HG03558 (cell line): ENCODE results near the gene SEPTIN14.
"Not testable (repeated sequence)": the region's sequence is repeated elsewhere in the genome, so short reads cannot be mapped to it uniquely, and the experiment has no call there.

Experiments used
- ATAC-seq: cut with Tn5 transposase; IDR thresholded peaks from one replicate; pipeline ENCODE4 v1.9.1; 2021; ENCODE audit warnings: moderate number of reproducible peaks; ENCODE audit not compliant: unreplicated experiment; ENCODE audit errors: extremely low read depth

SEPTIN14 gene

GRCh38 chr7:55862652-55863051 is at the start of gene SEPTIN14:
TSS of gene SEPTIN14 (minus strand) at chr7:55862752. CDS start at chr7:55861996, 756 bp downstream.
- not testable (repeated sequence) for ATAC-seq

- ATAC-seq, result peak; percentile 94
Measured at GRCh38 chr7:55903985-55904759, 41.6 kb upstream of the SEPTIN14 start.

- ATAC-seq, result not testable (repeated sequence)
Measured at GRCh38 chr7:55901059-55901458, 38.5 kb upstream of the SEPTIN14 start.

GRCh38 chr7:55898287-55898686 is 35.7 kb upstream of the SEPTIN14 start:
- ATAC-seq, result no peak

- ATAC-seq, result no peak
Measured at GRCh38 chr7:55895021-55895420, 32.5 kb upstream of the SEPTIN14 start.

GRCh38 chr7:55893940-55894339 is 31.4 kb upstream of the SEPTIN14 start:
- ATAC-seq, result no peak

- ATAC-seq, result not testable (repeated sequence)
Measured at GRCh38 chr7:55888378-55888777, 25.8 kb upstream of the SEPTIN14 start.

GRCh38 chr7:55887821-55888247 is 25.3 kb upstream of the SEPTIN14 start:
- ATAC-seq, result no peak

- ATAC-seq, result no peak
Measured at GRCh38 chr7:55884321-55884720, 21.8 kb upstream of the SEPTIN14 start.

GRCh38 chr7:55878691-55879090 is 16.1 kb upstream of the SEPTIN14 start:
- no peak for ATAC-seq

- ATAC-seq, result no peak
Measured at GRCh38 chr7:55877308-55877707, 14.8 kb upstream of the SEPTIN14 start.

GRCh38 chr7:55873765-55874164 is 11.2 kb upstream of the SEPTIN14 start:
- no peak for ATAC-seq

- ATAC-seq, result no peak
Measured at GRCh38 chr7:55871932-55872485, 9.5 kb upstream of the SEPTIN14 start.

GRCh38 chr7:55868989-55869388 is 6.4 kb upstream of the SEPTIN14 start:
- not testable (repeated sequence) for ATAC-seq

GRCh38 chr7:55845164-55845563 is 17.4 kb downstream of the SEPTIN14 start:
- not testable (repeated sequence) for ATAC-seq

- ATAC-seq, result no peak
Measured at GRCh38 chr7:55838595-55838994, 24.0 kb downstream of the SEPTIN14 start.

GRCh38 chr7:55827577-55827976 is 35.0 kb downstream of the SEPTIN14 start:
- no peak for ATAC-seq

GRCh38 chr7:55818686-55819085 is 43.9 kb downstream of the SEPTIN14 start:
- ATAC-seq, result no peak

GRCh38 chr7:55797260-55797659 is 65.3 kb downstream of the SEPTIN14 start:
- not testable (repeated sequence) for ATAC-seq

- ATAC-seq, result no peak
Measured at GRCh38 chr7:55794527-55794926, 68.0 kb downstream of the SEPTIN14 start.

- no peak for ATAC-seq
Measured at GRCh38 chr7:55792048-55792447, 70.5 kb downstream of the SEPTIN14 start.

- no peak for ATAC-seq
Measured at GRCh38 chr7:55787796-55788195, 74.8 kb downstream of the SEPTIN14 start.
